ENCODE measurements around the gene LPAR5.
"Not testable (repeated sequence)": the region's sequence is repeated elsewhere in the genome, so short reads cannot be mapped to it uniquely, and the experiment has no call there.

The LPAR5 gene

DNA sequence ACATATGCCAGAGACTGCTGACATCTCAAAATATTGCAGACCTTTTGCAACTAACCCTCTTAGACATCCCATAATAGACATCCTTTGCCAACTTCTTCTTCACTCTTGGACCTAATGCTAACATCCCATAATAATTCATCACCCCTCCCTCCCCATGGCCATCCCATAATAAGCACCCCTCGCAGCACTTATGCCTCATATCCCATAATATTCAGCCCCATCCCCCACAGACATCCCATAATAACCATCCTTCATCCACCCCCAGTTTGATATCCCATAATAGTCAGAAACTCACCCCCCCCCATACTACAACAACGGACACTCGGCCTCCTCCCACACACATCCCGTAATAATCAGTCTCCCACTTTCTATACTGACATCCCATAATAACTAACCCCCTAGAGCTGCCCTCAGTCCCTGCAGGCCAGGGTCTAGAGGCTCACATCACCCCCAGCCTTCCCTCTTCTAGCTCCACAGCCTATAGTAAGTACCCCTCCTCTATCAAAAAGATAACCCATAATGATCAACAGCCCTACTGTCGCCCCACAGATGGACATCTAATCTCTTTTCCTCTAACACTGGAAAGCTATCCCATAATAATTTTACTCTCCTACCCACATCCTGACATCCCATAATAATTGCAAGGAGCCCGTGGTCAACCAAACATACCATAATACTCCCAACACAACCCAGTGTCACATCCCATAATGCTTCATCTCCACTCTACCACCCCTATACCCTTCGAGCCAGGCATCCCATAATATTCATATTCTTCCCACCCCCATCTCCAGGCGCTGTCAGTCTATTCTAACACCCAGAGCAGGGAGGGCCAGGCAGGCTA lies 27.8 kb downstream of the LPAR5 start:
- peak in 36 of 56 donors; percentile 19 to 87 (median 64) for DNase-seq

GRCh38 chr12:6606331-6607131 lies 29.2 kb downstream of the LPAR5 start:
- peak in 46 of 56 donors; percentile 19 to 78 (median 61) for DNase-seq

DNA sequence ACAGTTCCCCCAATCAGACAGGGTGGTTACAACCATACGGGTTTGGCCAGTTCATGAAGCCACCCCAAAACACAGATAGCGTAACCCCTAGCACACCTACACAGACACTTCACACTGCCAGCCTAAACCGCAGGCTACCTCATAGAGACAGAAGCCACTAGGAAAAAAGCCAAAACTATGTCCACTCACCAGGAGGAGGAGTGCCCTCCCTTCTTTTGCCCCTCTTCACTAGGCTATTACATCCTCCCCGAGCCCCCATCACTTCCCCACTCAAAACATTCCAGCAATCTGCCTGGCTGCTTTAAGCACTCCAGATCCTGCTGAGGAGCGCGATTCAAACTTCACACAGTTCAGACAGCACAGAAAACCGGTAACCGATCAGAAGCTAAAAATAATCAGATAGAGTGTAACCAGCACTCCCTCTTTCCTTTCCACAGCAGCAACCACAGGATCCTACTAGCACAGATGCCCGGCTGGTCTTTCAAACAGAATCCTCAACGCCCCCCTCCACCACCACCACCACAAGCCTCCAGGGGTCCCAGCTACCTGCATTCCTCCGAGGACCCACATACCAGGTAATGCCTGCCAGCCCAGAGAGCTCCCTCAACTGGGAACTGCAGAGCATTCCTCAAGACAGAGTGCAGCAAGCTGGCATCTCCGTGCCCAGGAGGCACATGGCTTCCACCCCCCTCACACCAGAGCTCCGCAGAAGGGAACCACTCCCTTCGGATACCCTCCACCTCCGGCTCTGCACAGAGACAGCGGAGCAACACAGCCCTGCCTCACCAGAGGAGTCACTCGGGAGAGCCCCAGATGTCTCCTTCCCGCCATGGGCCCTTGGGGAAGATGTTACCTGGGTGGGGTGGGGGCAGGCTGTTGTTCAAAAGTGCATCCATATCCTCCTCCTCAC lies 30.1 kb downstream of the LPAR5 start:
- DNase-seq: peak in 33 of 56 donors; percentile 24 to 78 (median 60)

GRCh38 chr12:6604259-6605029 lies 31.3 kb downstream of the LPAR5 start:
- no peak for DNase-seq

DNA sequence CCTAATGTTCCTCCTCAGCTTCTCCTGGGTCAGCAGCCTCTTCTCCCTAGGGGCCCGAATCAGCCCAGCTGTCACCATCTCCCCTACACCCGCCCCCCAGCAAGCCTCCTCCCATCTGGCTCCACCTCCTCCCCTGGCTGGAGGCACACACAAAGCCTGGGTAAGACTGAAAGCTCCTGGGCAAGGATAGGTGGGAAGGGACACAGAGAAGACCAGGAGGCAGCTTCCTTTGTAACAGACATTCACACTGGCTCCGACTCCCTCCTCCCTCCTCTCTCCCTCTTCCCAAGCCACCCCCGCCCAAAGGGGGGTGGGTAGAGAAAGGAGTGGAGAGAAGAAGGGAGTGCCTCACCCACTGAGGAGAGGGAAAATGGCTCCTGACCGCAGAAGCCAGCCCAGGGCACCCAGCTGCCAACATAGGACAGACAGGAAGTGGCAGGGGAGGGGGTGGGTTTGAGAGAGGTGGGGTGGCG lies 32.6 kb downstream of the LPAR5 start:
- peak in 9 of 56 donors; percentile 17 to 42 (median 29) for DNase-seq

DNA sequence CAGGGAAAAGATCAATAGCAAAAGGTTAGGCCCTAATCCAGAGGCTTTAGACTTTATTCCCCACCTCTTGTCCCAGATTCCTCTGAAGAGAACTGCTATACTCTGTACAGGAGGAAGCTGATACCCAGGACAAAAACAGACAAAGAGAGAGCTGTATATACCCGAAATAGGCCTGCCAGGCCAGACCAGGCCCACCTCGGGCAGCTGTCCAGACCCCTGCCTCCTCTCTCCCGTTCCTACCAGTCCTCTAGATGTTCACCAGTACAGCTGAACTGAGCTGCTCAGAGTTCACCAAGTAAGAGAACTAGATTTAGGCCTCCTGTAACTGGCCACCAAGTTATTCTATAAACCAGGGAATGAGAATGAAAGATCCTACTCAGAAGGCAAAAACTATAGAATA lies 33.2 kb downstream of the LPAR5 start:
- DNase-seq: no peak

GRCh38 chr12:6595673-6596072 lies 40.1 kb downstream of the LPAR5 start:
- DNase-seq: not testable (repeated sequence)

- DNase-seq: no peak
Measured at GRCh38 chr12:6592087-6592486, 43.7 kb downstream of the LPAR5 start.

GRCh38 chr12:6586569-6586968 lies 49.2 kb downstream of the LPAR5 start:
- DNase-seq: not testable (repeated sequence)

GRCh38 chr12:6584293-6584692 lies 51.5 kb downstream of the LPAR5 start:
- DNase-seq: no peak

DNA sequence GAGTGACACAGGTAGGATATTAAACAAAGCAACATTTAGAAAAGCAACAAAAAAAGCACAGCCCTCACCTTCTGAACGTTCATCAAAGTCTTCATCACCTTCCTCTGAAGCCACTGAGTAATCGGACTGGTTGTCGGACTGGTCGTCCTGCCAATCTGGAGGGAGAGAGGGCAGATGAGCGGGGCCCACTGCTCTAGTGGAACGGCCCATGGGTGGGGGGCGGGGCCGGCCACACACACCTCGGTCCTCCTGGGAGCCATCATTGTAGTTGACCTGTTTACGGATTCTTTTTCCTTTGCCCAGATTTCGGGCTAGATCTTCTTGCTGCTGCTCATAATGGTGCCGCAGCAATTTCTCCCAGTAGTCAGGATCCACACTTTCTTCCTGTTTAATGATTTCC lies 52.8 kb downstream of the LPAR5 start:
- DNase-seq: no peak

- DNase-seq: no peak
Measured at GRCh38 chr12:6582196-6582595, 53.6 kb downstream of the LPAR5 start.

DNA sequence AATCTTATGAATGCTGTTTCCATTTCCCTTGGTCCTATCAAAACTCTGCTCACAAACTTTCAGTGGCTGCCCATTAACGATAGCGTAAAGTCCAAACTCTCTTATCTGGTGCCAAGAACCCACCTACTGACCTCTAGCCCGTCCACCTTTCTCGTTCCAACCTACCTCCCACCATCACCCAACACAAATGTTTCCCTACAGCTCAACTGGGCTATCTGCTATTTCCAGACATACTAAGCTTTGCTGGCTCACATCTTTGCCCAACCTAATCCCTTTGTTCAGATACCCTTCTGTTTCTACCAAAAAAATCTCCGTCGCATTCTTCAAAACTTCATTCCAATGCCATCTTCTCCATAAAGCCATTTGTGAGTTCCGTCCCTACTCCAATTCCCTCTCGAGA lies 60.1 kb downstream of the LPAR5 start:
- DNase-seq: no peak

DNA sequence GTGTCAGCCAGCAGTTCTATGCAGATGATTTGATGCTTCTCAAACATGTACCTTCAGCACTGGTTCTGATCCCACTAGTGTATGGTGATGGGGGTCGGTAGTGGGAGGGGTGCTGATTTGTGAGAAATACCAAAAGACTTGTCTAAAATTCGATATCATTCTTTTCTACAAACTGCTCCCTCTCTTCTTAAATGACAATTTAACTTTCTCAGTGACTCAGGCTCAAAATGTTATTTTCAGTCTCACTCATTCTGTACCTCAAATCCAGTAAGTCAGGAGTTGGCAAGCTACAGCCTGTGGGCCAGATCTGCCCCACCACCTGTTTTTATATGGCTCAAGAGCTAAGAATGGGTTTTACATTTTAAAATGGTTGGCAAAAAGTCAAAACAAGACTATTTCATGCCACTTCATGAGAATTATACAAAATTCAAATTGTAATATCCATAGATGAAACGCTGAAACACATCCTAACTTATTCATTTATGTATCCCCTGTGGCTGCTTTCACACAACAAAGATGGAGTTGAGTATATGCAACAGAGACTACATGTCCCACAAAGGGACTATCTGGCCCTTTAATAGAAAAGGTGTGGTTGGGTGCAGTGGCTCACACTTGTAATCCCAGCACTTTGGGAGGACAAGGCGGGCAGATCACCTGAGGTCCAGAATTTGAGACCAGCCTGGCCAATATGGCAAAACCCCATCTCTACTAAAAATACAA lies 61.0 kb downstream of the LPAR5 start:
- no peak for DNase-seq

GRCh38 chr12:6573001-6573400 lies 62.8 kb downstream of the LPAR5 start:
- no peak for DNase-seq

- DNase-seq: peak in 2 of 56 donors; percentile 18 to 21
Measured at GRCh38 chr12:6570264-6570887, 65.4 kb downstream of the LPAR5 start.

DNA sequence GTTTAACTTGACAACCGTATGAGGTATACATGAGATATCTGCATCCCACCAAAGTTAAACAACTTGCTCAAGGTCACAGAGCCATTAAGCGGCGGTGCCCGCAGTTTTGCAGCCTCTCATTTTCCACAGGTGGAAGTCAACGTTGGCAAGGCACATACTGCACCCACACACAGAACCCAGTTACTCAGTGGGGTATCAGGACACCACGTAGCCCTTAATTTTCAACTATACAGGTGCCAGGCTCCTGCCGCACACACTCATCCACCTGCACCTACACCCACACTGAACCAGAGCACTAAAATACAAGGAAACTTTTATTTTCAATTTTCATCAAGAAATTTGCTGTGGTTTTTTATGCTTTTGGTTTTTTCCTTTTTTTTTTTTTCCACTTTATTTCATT lies 66.0 kb downstream of the LPAR5 start:
- DNase-seq: no peak

DNA sequence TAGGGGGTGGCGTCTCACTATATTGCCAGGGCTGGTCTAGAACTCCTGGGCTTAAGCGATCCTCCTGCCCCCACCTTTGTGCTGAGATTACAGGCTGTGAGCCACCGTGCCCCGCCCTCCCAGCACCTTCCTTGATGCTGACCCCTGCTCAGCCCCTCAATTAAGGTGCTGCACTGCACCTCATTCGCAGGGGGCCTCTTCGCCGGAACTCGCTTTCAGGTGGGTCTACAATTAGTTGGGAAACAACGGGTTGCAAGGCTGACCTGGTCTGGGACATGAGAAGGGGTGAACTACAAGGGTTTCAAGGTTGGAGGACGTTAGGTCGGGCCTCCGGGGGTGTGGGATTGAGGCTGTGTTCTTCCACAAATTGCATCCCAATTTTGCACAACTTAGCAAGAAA lies 66.4 kb downstream of the LPAR5 start:
- no peak for DNase-seq
